ENCODE measurements around the gene VPS51.
A peak's percentile ranks its signal among the peaks of the same experiment; 100 is the strongest.

VPS51 gene

GRCh38 chr11:65151331-65151899 lies 55.4 kb downstream of the VPS51 start:
- DNase-seq (ENCODE audit: low spot score) = no peak
- Histone ChIP-seq H3K27ac (peak overlapping the region; percentile 29 to 75), H3K4me3 (no peak overlapping the region)
- no peak for TF ChIP-seq CTCF (IDR thresholded peaks at IDR 0.05)

GRCh38 chr11:65152122-65152521 lies 56.1 kb downstream of the VPS51 start:
- TF ChIP-seq CTCF (IDR thresholded peaks at IDR 0.05) = no peak
- DNase-seq (ENCODE audit: low spot score) = no peak
- no peak overlapping the region for H3K27ac ChIP-seq
- no peak overlapping the region for H3K4me3 ChIP-seq

GRCh38 chr11:65156256-65156655 lies 60.2 kb downstream of the VPS51 start:
- Histone ChIP-seq H3K27ac (no peak overlapping the region), H3K4me3 (no peak overlapping the region)
- TF ChIP-seq CTCF (IDR thresholded peaks at IDR 0.05) = no peak
- DNase-seq (ENCODE audit: low spot score) = no peak

- H3K4me3 ChIP-seq = no peak overlapping the region
- DNase-seq (ENCODE audit: low spot score) = no peak
- H3K27ac ChIP-seq = no peak overlapping the region
- no peak for TF ChIP-seq CTCF (IDR thresholded peaks at IDR 0.05)
These were observed 60.9 kb downstream of the VPS51 start for GRCh38 chr11:65156926-65157325.

GRCh38 chr11:65157336-65157735 lies 61.3 kb downstream of the VPS51 start:
- no peak for TF ChIP-seq CTCF (IDR thresholded peaks at IDR 0.05)
- Histone ChIP-seq H3K27ac (no peak overlapping the region), H3K4me3 (no peak overlapping the region)
- no peak for DNase-seq (ENCODE audit: low spot score)

- no peak overlapping the region for H3K27ac ChIP-seq
- H3K4me3 ChIP-seq = no peak overlapping the region
- no peak for TF ChIP-seq CTCF (IDR thresholded peaks at IDR 0.05)
- no peak for DNase-seq (ENCODE audit: low spot score)
These were observed 63.0 kb downstream of the VPS51 start for GRCh38 chr11:65159012-65159411.

GRCh38 chr11:65160643-65161042 lies 64.6 kb downstream of the VPS51 start:
- Histone ChIP-seq H3K4me3 (no peak overlapping the region), H3K27ac (no peak overlapping the region)
- TF ChIP-seq CTCF (IDR thresholded peaks at IDR 0.05) = no peak
- no peak for DNase-seq (ENCODE audit: low spot score)
